ENCODE data around the gene MIGA2. TPM values are rescaled to one million over a fixed set of nuclear protein-coding genes. Genes with fewer than 3 reads are reported as not detected.

MIGA2 gene
- total and polyA plus RNA-seq, 2 of the 8 experiments (the other 6 are each of a cell fraction or from before 2014, with no cell fraction given), result 24.6 to 39.0 TPM

- no peak overlapping the region for H3K4ac ChIP-seq (replicated peaks; ENCODE audit: insufficient read length, low read depth, low read length)
- no peak overlapping the region for H2AFZ ChIP-seq (ENCODE audit: low read length)
- H3K36me3 ChIP-seq (ENCODE audit: control insufficient read depth in 2 of 4, insufficient read depth in 4 of 4, low read length in 3 of 4), result peaks cover 9 to 44% (median 22%) of the 10 kb centered on the region in 4 experiments; a peak in 7 of 8 replicates
- CTCF ChIA-PET (ENCODE audit: partially characterized antibody), result interaction anchor here (0.8 to 1.7 kb wide), 3 partner anchors 9 to 26 kb away, joined by 3 to 6 read pairs (median 3); partner anchors contain the start of gene SH3GLB2
- H3K23ac ChIP-seq (ENCODE audit: insufficient read length), result no peak overlapping the region
- POLR2A ChIA-PET (ENCODE audit: partially characterized antibody), result interaction anchor here (0.6 to 5.6 kb wide), 3 partner anchors 10 to 78 kb away, joined by 3 to 41 read pairs (median 5); no protein-coding TSS in a partner anchor
- FAIRE-seq (no peak), DNase-seq (ENCODE audit: low read depth in 1 of 2, low spot score in 2 of 2) (no peak)
- H2BK5ac ChIP-seq (ENCODE audit: low read depth, low read length), result no peak overlapping the region
- H3K4me2 ChIP-seq (ENCODE audit: insufficient read depth in 1 of 2, low read depth in 2 of 2, low read length in 2 of 2), result no peak overlapping the region
- H4K8ac ChIP-seq (ENCODE audit: extremely low read depth, insufficient read depth, low read length), result no peak overlapping the region; the same call in 1 of the 2 replicates
- H3K4me1 ChIP-seq (replicated peaks in 1 of 4; ENCODE audit: control insufficient read depth in 3 of 4, insufficient read depth in 4 of 4, low read length in 3 of 4), result no peaks in the 10 kb centered on the region
- no peak overlapping the region for H3K56ac ChIP-seq (replicated peaks; ENCODE audit: insufficient read length, low read depth, low read length)
- H3K18ac ChIP-seq (ENCODE audit: extremely low read depth, low read length), result no peak overlapping the region
- WGBS, 2 experiments (ENCODE audit: extremely low coverage in 1 of 2, insufficient coverage in 1 of 2, insufficient read length in 1 of 2, insufficient replicate concordance in 2 of 2, low coverage in 1 of 2, low lambda C conversion rate in 2 of 2, missing lambda C conversion rate in 1 of 2), result 92% methylated on average over 15 of the region's 16 CpGs; no CpG with 5 or more reads in 1 of the 2 experiments
- H3K23me2 ChIP-seq (ENCODE audit: low read depth, low read length), result no peaks in the 10 kb centered on the region
- no peak overlapping the region for H2BK120ac ChIP-seq (replicated peaks; ENCODE audit: low read depth, low read length)
- H3K9me3 ChIP-seq (ENCODE audit: insufficient read depth in 2 of 2, low read depth in 1 of 2, low read length in 1 of 2), result no peaks in the 10 kb centered on the region
- no peak overlapping the region for H2AK5ac ChIP-seq (ENCODE audit: low read depth, low read length)
- no peak overlapping the region for H3K14ac ChIP-seq (ENCODE audit: insufficient read length)
- H3K4me3 ChIP-seq (ENCODE audit: extremely low read depth in 1 of 4, insufficient read depth in 2 of 4, low read depth in 3 of 4, low read length in 4 of 4), result no peak overlapping the region
- H2BK15ac ChIP-seq (ENCODE audit: low read length), result no peak overlapping the region
- H2BK20ac ChIP-seq (ENCODE audit: low read length), result no peak overlapping the region
- H3K27ac ChIP-seq (ENCODE audit: low read depth, low read length), result no peak overlapping the region
- no peaks in the 10 kb centered on the region for H3K79me2 ChIP-seq (ENCODE audit: control insufficient read depth in 1 of 2, insufficient read depth in 2 of 2, low read length in 2 of 2)
- no peak overlapping the region for H4K91ac ChIP-seq (replicated peaks; ENCODE audit: insufficient read length, low read length)
- no peak overlapping the region for H2BK12ac ChIP-seq (ENCODE audit: low read depth, low read length)
- H4K20me1 ChIP-seq (replicated peaks in 1 of 2; ENCODE audit: control insufficient read depth in 1 of 2, insufficient read depth in 2 of 2, low read length in 2 of 2), result peaks cover 0 to 11% of the 10 kb centered on the region in 2 experiments
- no peaks in the 10 kb centered on the region for H3K27me3 ChIP-seq (replicated peaks in 1 of 4; ENCODE audit: control insufficient read depth in 3 of 4, extremely low read depth in 1 of 4, insufficient read depth in 3 of 4, low read length in 3 of 4)
- H3K9ac ChIP-seq (replicated peaks in 1 of 4; ENCODE audit: extremely low read depth in 1 of 4, low read depth in 3 of 4, low read length in 3 of 4), result no peak overlapping the region
- H3K79me1 ChIP-seq (ENCODE audit: low read depth, low read length), result peaks cover 2% of the 10 kb centered on the region
- no peak overlapping the region for H4K5ac ChIP-seq (ENCODE audit: insufficient read length, low read depth, low read length)
- no peak for TF ChIP-seq TEAD4 (IDR thresholded peaks at IDR 0.05; ENCODE audit: low read depth, low read length)
- no peak for TF ChIP-seq FOSL1 (IDR thresholded peaks at IDR 0.05; ENCODE audit: insufficient read depth, low read depth, low read length)
- no peak for TF ChIP-seq EZH2 (IDR thresholded peaks at IDR 0.05; ENCODE audit: low read depth, low read length, severe bottlenecking)
- TF ChIP-seq PHF8 (conservative IDR thresholded peaks at IDR 0.05; ENCODE audit: low read depth, low read length), result no peak
- TF ChIP-seq BRCA1 (IDR thresholded peaks at IDR 0.05; ENCODE audit: low read depth, low read length), result no peak
- no peak for TF ChIP-seq RXRA (IDR thresholded peaks at IDR 0.05; ENCODE audit: insufficient read depth, low read depth, low read length)
- no peak for TF ChIP-seq KDM5A (IDR thresholded peaks at IDR 0.05; ENCODE audit: low read length)
- no peak for TF ChIP-seq TBP (IDR thresholded peaks at IDR 0.05; ENCODE audit: low read depth, low read length)
- TF ChIP-seq KDM4A (IDR thresholded peaks at IDR 0.05; ENCODE audit: low read depth, low read length, severe bottlenecking), result no peak
- TF ChIP-seq CHD2 (IDR thresholded peaks at IDR 0.05; ENCODE audit: low read length), result no peak
- TF ChIP-seq CBX8 (IDR thresholded peaks at IDR 0.05; ENCODE audit: borderline replicate concordance, low read depth, low read length), result no peak
- TF ChIP-seq ATF3 (IDR thresholded peaks at IDR 0.05; ENCODE audit: insufficient read depth, low read depth, low read length), result no peak
- TF ChIP-seq GTF2F1 (IDR thresholded peaks at IDR 0.05; ENCODE audit: borderline replicate concordance, low read depth, low read length), result no peak
These were observed 23.5 kb upstream of the MIGA2 start for GRCh38 chr9:129012893-129013448.

Measured in H1 (cell line).